ENCODE results near the gene IRF7.

Gene IRF7

GRCh38 chr11:611001-611996 lies 4.5 kb downstream of the IRF7 start:
- DNase-seq (ENCODE audit: insufficient read length, low spot score) (no peak), FAIRE-seq (no peak)
- no peak for TF ChIP-seq SPI1 (IDR thresholded peaks at IDR 0.05; ENCODE audit: low read depth, low read length)
- peak; percentile 71 for TF ChIP-seq POLR2AphosphoS5 (IDR thresholded peaks at IDR 0.05; ENCODE audit: low read depth, low read length)
- no peak for TF ChIP-seq TAF1 (IDR thresholded peaks at IDR 0.05; ENCODE audit: low read depth, low read length)
- TF ChIP-seq PAX5 (IDR thresholded peaks at IDR 0.05; ENCODE audit: insufficient read depth, low read length, severe bottlenecking) = no peak
- peak; percentile 69 for TF ChIP-seq POLR2A (IDR thresholded peaks at IDR 0.05; ENCODE audit: low read depth, low read length)
- no peak; the same call in none of the 2 replicates for TF ChIP-seq POU2F2 (IDR thresholded peaks at IDR 0.05; ENCODE audit: low read depth, low read length)

GRCh38 chr11:610146-610801 lies 5.5 kb downstream of the IRF7 start:
- no peak for TF ChIP-seq POLR2A (IDR thresholded peaks at IDR 0.05; ENCODE audit: low read depth, low read length)
- TF ChIP-seq POU2F2 (IDR thresholded peaks at IDR 0.05; ENCODE audit: low read depth, low read length) = no peak
- TF ChIP-seq TAF1 (IDR thresholded peaks at IDR 0.05; ENCODE audit: low read depth, low read length) = no peak
- TF ChIP-seq PAX5 (IDR thresholded peaks at IDR 0.05; ENCODE audit: insufficient read depth, low read length, severe bottlenecking) = no peak
- no peak for TF ChIP-seq SPI1 (IDR thresholded peaks at IDR 0.05; ENCODE audit: low read depth, low read length)
- TF ChIP-seq POLR2AphosphoS5 (IDR thresholded peaks at IDR 0.05; ENCODE audit: low read depth, low read length) = no peak
- FAIRE-seq (no peak), DNase-seq (ENCODE audit: insufficient read length, low spot score) (no peak)

- FAIRE-seq = no peak
- no peak for DNase-seq (ENCODE audit: insufficient read length, low spot score)
- TF ChIP-seq PAX5 (IDR thresholded peaks at IDR 0.05; ENCODE audit: insufficient read depth, low read length, severe bottlenecking) (no peak), POLR2A (IDR thresholded peaks at IDR 0.05; ENCODE audit: low read depth, low read length) (no peak), TAF1 (IDR thresholded peaks at IDR 0.05; ENCODE audit: low read depth, low read length) (no peak), POLR2AphosphoS5 (IDR thresholded peaks at IDR 0.05; ENCODE audit: low read depth, low read length) (no peak), SPI1 (IDR thresholded peaks at IDR 0.05; ENCODE audit: low read depth, low read length) (no peak), POU2F2 (IDR thresholded peaks at IDR 0.05; ENCODE audit: low read depth, low read length) (no peak)
Measured at GRCh38 chr11:609341-609811, 6.4 kb downstream of the IRF7 start.

GRCh38 chr11:608791-609251 lies 6.9 kb downstream of the IRF7 start:
- FAIRE-seq = no peak
- no peak for DNase-seq (ENCODE audit: insufficient read length, low spot score)
- TF ChIP-seq POLR2AphosphoS5 (IDR thresholded peaks at IDR 0.05; ENCODE audit: low read depth, low read length) = no peak
- no peak for TF ChIP-seq SPI1 (IDR thresholded peaks at IDR 0.05; ENCODE audit: low read depth, low read length)
- no peak for TF ChIP-seq PAX5 (IDR thresholded peaks at IDR 0.05; ENCODE audit: insufficient read depth, low read length, severe bottlenecking)
- no peak for TF ChIP-seq TAF1 (IDR thresholded peaks at IDR 0.05; ENCODE audit: low read depth, low read length)
- no peak for TF ChIP-seq POLR2A (IDR thresholded peaks at IDR 0.05; ENCODE audit: low read depth, low read length)
- no peak for TF ChIP-seq POU2F2 (IDR thresholded peaks at IDR 0.05; ENCODE audit: low read depth, low read length)

- FAIRE-seq (no peak), DNase-seq (ENCODE audit: insufficient read length, low spot score) (no peak)
- TF ChIP-seq POU2F2 (IDR thresholded peaks at IDR 0.05; ENCODE audit: low read depth, low read length) (no peak), SPI1 (IDR thresholded peaks at IDR 0.05; ENCODE audit: low read depth, low read length) (no peak), POLR2A (IDR thresholded peaks at IDR 0.05; ENCODE audit: low read depth, low read length) (no peak), TAF1 (IDR thresholded peaks at IDR 0.05; ENCODE audit: low read depth, low read length) (no peak), PAX5 (IDR thresholded peaks at IDR 0.05; ENCODE audit: insufficient read depth, low read length, severe bottlenecking) (no peak), POLR2AphosphoS5 (IDR thresholded peaks at IDR 0.05; ENCODE audit: low read depth, low read length) (no peak)
Measured at GRCh38 chr11:607971-608659, 7.6 kb downstream of the IRF7 start.

- TF ChIP-seq POLR2A (IDR thresholded peaks at IDR 0.05; ENCODE audit: low read depth, low read length) (no peak), PAX5 (IDR thresholded peaks at IDR 0.05; ENCODE audit: insufficient read depth, low read length, severe bottlenecking) (no peak), SPI1 (IDR thresholded peaks at IDR 0.05; ENCODE audit: low read depth, low read length) (no peak), TAF1 (IDR thresholded peaks at IDR 0.05; ENCODE audit: low read depth, low read length) (no peak), POLR2AphosphoS5 (IDR thresholded peaks at IDR 0.05; ENCODE audit: low read depth, low read length) (no peak)
- FAIRE-seq = no peak
- DNase-seq (ENCODE audit: insufficient read length, low spot score) = no peak
Measured at GRCh38 chr11:607020-607780, 8.6 kb downstream of the IRF7 start.

GRCh38 chr11:606245-606644 lies 9.5 kb downstream of the IRF7 start:
- DNase-seq (ENCODE audit: insufficient read length, low spot score) (no peak), FAIRE-seq (no peak)
- TF ChIP-seq TAF1 (IDR thresholded peaks at IDR 0.05; ENCODE audit: low read depth, low read length) (no peak), POLR2AphosphoS5 (IDR thresholded peaks at IDR 0.05; ENCODE audit: low read depth, low read length) (no peak), POLR2A (IDR thresholded peaks at IDR 0.05; ENCODE audit: low read depth, low read length) (no peak), PAX5 (IDR thresholded peaks at IDR 0.05; ENCODE audit: insufficient read depth, low read length, severe bottlenecking) (no peak), SPI1 (IDR thresholded peaks at IDR 0.05; ENCODE audit: low read depth, low read length) (no peak), POU2F2 (IDR thresholded peaks at IDR 0.05; ENCODE audit: low read depth, low read length) (no peak)

Data from GM12891 (cell line).